Umbilical cord (tissue), 2 donors: ENCODE data around the gene EPHB6. TPM values are rescaled to one million over a fixed set of nuclear protein-coding genes. Genes with fewer than 3 reads are reported as not detected.
A peak's percentile ranks its signal among the peaks of the same experiment; 100 is the strongest.

Source experiments
- DNase-seq: peaks from one replicate; pipeline ENCODE4 v3.0.0-alpha.2; 2015; ENCODE audit warnings: low spot score
- total RNA-seq: library from RNA; depleted of rRNA; stranded (reverse); fragments of >200 nt; gene quantifications from one replicate; pipeline ENCODE4 v1.2.3, GENCODE V29; 2014; ENCODE audit warnings: low replicate concordance; ENCODE audit not compliant: insufficient read depth

The EPHB6 gene
- total RNA-seq, 1 donor from 2014 or later, result 4.3 TPM

DNA sequence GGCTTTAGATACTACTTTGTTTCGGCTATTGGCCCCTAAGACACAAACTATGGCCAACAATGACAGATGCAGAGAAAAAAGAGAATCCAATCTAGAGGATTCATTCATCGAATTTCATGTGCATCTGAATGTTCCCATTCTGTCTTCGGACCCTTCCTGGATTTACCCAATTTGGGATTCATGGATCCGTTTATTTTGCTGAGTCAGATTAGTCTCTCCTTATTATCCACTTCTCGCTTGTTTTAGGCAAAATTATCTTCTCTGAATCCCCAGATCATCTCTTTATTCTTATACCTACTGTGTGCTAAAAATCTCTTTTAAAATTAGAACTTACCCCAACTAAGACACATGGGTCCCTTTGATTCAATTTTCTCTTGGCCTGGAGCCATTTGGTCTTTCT is 24.2 kb downstream of the EPHB6 start:
- no peak for DNase-seq

DNA sequence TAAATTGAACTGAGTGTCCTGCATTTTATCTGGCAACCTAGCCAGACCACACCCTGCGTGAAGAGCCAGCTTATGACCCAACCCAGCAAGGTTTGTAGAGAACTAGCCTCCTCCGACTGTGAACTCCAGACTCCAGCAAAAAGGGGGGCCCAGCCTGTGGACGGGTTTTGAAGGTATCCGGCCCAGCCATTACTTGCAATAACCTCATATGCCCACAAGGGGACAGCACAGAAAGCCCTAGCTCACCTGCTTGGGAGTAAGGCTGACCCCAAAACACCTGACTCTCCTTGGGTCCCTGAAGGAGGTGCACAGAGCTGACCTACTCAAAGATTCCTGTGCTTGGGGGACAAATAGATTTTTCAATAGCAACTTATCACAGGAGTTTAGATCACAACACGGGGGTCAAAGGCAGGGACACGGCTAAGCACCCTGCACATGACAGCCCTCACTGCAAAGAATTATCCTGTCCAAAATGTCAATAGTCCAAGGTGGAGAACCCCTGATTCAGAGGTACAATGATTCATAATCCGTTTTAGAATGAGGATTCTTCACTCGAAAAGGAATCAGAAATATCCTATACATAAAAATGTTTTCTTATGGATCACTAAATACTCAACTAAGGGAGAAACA is 26.1 kb downstream of the EPHB6 start:
- DNase-seq, result no peak

DNA sequence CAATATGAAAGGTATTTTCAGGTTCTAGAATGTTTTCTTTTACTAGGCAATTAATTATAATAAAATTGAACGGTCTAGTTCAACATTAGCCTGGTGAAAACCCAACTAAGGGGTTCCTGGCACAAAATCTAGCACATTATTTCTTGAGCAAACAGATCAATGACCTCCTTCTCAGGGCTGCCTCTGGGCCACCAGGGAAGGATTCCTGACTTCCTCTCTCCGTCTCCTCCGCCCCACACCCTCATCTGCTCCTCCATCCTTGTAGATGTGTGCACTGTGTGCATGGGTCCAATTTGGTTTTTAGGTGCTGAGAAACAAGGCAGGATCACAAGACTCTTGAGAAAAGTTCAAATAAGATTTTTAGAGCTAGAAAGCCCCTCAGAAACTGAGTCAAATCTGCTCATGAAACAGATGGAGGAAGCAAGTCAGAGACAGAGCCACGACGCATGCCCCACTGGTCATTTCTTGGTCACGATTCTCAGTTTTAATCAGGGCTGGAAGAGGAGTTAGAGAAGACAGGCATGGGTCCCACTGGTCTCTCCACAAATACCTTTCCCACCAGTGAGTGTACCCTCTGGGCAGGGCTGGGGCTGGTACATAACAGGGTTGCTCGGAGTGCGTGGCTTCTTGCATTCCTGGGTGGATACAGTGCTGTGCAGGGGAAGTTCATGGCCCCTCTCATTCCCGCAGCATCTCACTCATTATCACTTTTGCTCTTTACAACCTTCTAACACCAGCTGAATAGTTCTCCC is 26.9 kb downstream of the EPHB6 start:
- no peak for DNase-seq

DNA sequence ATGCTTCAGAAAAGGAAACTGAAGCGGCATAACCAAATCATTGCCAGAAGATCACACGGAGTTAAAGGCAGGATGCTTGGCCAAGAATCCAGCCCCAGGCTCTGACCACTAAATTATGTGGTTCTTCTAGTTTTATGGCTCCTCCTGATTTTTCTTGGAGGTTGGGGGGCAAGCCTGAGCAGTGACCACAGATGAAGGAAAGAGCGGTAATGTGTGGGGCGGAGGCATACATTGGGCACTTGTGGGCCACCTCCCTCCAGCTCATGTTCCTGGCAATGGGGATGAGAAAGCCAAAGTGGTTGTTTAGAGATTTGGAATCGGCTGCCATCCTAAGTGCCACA is 27.4 kb downstream of the EPHB6 start:
- DNase-seq, result no peak

DNA sequence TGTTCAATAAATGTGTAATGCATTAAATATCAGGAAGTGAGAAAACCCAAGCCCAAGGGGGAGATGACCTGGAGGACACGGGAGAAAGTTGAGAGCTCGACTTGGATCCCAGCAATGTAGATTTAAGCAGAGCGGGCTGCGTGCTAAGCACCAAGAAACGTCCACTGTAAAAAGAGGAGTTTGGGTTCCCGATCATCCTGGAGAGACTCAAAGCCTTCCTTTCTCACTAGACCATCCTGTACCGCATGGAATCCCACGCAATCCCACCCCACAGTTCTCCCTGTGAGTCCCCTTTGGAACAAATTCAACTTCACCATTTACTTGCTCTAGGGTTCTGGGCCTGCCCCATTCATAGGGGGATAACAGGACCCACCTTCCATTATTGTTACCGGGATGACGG is 28.3 kb downstream of the EPHB6 start:
- no peak for DNase-seq

DNA sequence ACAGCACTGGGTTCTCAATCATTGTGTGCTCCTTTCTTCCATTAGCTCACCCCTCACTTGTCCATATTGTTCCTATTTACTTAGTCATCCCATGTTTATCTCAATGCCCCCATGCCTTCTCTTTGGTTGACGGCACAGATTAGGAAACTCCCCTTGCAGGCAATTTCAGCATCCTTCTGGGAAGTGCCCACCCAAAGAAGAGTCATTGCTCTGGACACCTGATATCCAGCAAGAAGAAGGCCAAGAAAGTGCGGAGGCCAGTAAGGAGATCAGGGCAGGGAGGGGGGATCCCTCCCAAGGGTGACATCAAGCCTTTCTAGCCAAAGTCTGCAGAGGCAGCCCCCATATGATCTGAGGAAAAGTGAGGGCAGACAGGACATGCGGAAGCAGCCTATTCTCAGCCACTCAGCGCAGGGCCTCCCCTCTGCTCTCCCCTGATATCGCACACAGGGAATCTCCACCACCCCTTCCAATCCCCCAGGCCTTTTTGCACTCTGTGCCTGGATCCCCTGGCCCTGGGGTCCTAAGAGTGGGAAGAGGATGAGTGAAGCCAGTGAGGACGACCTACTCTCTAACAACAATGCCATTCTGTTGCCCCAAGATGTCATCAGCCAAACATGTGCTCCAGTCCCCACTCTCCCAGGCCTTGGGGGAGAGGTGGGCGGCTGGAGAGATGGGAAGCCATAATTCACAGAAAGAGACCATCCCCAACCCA is 28.9 kb downstream of the EPHB6 start:
- DNase-seq, result no peak

DNA sequence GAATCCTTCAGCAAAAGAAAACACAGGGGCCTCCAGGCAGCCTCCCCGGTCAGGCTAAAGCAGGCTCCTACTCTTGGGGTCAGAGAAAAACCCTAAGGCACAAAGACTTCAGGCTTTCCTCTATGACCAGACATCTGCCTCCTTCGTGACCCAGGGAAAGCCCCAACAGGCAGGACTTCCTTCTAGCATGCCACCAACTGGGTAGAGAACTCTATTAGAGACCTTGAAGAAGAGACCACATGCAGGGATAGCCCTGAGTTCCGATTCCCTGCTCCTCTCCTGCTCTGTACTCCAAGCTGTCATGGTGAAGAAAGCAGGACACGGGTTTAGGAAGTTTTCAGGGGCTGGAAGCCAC is 29.4 kb downstream of the EPHB6 start:
- no peak for DNase-seq

DNA sequence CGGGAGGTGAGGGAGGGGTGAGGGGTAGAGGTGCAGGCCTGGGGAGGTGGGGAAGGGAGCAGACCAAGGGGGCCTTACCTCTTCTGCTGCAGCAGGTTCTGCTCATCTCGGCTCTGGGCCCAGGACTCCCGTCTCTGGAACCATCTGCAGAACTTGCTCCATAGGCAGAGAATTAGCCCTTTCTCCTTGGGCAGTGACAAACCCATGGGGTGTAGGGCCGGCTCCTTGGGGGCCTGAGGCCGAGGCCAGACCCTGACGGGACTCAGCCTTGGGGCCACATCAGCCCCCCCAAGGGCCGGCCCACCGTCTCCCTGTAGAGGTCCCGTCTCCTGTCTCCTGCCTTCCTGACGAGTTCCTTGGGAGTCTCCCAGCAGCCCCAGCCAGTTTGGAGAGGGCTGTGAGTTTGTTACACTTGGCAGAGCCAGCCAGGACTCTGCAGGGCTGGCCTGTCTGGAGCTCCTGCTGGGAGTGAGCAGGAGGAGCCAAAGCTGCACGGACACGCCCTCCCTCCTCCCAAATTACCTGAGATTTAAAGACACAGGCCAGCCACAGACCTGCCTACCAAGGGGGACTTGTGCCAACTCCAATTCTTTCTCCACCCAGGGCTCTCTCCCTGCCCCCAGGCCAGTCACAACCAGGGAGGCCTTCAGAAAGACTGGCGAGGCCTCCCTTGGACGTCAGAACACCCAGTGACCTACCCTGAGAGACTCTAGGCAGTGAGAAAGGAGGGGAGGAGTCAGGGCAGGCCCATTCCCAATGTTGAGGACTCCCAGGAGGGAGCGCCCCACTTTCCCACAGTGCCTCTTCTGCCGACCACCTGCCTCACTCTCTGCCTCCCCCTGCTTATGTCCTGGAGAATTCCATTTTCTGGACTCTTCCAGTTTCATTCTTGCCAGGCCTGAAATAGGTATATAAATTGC is 30.7 kb downstream of the EPHB6 start, which contains the start of gene TRPV6:
TRPV6 (minus strand) TSS at position 435 of the 920 bp plus-strand sequence.
- peak; percentile 14 for DNase-seq

DNA sequence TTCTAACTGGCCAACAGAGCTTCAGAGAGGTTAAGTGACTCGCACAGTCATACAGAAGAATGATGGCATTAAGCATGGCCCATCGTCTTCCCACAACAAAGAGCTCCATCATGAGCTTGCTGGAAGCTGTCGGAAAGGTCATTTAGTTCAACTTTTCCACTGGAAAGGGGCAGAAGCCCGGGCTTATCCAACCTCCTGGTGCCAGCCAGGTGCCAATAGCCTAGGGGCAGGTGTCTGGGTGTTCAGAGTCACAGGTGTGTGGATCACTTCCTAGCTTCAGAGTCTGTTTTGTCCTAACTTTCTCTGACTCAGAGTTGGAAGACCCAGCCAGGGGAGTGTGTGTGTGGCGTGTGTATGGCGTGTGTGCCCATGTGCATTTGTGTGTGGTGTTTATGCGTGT is 32.0 kb downstream of the EPHB6 start:
- DNase-seq, result no peak

DNA sequence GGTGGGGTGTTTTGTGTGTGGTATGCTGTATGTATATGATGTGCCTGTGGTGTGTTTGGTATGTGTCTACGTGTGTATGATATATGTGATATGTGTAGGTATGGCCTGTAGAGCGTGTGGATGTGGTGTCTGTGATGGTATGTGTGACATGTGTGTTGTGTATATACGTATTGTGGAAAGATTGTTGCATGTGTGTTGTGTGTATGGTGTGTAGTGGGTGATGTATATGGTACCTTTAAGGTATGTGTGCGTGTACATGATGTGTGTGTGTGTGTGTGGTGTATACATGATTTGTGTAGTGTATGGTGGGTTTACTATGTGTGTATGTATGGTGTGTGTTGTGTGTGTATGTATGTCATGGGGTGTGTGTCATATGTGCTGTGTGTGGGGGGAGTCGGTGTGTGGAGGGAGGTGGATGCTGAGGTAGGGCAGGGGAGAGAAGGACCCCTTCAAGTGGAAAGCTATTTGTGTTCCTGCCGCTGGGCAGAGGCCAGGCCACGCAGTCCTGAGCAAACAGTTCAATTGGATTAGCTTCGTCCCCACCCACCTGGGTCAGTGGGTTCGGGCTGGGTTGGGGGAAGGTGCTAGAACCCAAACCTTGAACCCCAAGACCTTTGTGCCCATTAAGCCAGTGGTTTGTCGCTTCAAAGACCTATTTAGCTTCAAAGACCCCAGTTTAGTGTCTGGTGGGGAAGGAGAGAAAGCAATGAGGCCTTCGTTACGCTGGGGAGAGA is 32.6 kb downstream of the EPHB6 start:
- no peak for DNase-seq

DNA sequence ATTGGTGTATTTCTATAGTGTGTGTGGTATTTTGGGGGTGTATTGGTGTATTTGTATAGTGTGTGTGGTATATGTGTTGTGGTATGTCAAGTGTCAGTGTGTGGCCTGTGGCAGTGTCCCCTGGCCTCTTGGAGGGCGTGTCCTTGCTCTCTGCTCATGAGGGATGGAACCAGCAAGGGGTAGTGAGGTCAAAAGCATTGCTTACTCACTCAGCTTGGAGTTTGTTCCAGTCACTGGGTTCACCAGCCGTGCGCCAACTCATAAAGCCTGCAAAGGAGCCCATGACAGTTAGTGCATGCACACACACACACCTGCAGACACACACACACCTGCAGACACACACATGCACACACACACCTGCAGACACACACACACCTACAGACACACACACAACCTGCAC is 34.9 kb downstream of the EPHB6 start:
- DNase-seq, result no peak

DNA sequence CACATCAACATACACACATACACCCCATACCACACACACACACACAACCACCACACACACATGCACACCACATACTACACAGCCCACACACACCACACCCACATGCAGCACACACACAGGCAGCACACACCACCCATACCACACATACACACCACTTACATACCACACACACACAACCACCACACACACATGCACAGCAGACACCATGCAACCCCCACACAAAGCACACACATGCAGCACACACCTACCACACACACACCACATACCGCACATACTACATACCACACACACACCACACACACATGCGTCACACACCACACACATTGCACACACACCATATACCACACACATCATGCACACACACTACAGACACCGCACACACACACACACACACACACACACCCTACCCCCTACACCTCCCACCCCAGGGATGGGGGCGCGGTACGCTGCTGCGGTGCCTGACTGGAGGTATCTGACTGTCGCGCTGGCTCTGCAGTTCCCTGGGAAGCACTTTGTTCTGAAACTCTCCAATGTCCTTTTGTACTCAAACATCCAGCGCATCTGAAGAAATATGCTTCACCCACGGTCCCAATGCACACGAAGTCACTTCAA is 36.1 kb downstream of the EPHB6 start:
- DNase-seq, result no peak

DNA sequence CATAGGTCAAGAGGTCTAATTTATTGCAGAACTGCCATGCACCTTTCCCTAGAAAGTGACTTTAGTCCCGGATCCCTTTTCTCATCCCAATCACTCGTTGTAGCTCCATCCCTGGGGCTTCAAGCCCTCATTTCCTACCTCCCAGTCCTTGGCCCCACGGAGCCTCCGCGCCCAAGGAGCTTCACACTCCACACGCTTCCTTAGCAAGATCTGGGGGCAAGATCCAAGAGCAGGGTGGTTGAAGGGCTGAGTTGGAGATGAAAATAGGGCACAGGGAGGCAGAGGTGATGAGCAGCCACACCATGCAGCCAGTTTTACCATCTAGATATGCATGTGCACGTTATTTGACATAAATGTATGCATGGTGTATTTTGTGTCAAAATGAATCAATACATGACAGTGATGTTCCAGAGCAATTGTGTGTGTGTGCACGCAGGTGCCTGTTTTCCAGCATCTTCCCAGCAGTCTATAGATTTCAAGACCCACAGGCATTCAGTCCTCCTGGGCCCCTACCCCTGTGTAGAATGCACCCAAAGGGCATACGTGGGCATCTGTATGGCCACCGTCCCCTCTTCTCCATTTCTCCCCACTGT is 36.7 kb downstream of the EPHB6 start:
- DNase-seq, result no peak

DNA sequence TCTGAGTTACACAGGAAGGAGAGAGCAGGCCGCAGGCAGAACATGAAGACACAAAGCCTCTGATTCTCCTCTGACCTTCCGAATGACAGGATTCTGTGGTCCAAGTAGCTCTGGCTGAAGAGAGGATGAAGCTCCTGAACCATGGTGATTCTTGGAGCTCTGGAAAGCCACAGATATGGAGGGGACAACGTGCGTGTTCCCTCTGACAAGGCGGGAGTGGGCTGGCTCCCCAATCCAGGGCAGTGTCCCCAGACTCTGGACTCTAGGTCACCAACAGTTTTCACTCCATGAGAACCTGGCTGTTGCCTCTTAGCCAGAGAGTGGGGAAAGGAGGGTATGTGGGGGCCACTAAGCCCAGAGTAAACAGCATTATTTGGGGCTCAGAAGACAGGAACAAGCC is 38.1 kb downstream of the EPHB6 start:
- no peak for DNase-seq

DNA sequence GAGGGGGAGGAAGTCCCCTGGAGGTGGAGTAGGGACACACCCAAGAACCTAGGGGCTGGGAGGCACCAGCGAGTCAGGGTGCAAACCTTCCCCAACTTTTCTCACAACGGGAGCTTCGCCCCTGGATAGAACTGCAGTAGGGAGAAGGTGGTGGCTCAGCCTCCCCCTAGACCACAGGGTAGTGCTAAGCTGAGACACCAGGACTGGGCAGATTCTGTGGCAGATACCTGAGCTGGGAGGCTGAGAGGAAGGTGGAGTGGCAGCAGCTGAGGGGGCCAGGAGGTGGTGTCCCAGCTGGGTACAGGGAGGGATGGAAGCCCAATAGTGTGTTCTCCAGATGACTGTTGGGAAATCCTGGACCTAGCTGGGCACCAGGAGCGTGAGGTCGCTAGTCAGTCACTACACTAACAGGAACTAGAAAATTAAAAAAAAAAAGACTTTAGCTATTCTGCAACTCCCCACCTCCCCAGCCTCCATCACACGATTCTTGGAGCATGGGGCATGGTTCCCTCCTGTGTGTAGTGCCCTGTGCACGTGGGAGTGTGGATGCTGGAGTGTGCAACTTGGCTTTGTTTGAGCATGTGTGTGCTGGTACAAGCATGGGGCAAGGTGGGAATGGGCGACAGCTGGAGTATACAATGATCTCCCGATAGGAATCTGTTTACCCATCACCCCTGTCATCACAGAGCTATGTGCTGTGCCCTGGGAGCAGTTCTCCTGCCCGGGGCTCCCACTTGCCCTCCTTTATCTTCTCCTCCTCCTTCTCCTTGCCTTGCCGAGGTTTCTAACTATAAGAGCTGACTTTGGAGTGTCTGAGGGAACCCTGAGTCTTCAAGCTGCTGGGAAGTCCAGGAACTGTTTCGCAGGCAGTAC is 39.5 kb downstream of the EPHB6 start:
- DNase-seq, result no peak

DNA sequence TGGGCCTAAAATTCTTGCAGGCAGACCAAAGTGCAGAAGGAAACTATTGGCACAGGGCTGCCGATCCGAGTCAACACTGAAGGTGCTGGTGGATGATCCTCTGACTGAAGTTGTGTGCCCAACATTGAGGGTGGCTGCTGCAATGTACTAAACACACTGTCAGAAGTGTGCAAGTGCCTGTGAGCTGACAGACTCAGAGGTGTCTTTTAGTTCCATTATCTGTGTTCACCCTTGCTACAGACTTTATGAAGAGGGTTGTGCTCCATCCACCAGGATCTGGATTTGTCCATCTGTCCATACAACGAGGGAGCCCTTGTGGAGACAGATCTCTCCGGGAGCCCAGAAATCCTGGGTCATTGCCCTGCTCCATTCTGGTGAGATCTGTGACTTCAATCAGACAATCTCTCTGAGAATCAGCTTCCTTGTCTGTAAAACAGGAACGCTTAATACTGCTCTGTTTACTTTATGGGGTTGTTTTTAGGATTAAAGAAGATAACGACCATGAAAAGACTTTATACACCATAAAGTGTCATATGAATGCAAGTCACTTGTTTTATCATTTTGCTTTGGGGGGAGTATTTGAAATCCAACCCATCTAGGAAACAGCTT is 40.2 kb downstream of the EPHB6 start:
- no peak for DNase-seq

DNA sequence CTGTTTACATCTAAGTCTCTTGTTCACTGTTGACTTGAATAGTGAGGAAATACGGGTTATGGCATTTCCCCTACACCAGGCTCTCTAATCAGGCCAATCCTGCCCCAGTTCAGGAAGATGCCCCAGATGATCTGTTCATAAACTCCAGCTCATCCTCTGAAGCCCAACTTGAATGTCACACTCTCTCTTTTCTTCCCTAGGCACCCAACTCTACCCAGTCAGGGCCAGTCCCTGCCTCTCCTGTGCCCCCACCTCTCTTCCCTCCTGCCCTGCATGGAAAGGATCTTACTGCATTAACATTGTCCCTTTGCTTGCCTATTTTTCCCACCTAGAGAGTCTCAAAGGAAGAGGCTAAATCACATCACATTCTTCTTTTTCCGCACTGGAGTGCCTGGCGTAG is 41.3 kb downstream of the EPHB6 start:
- DNase-seq, result no peak

DNA sequence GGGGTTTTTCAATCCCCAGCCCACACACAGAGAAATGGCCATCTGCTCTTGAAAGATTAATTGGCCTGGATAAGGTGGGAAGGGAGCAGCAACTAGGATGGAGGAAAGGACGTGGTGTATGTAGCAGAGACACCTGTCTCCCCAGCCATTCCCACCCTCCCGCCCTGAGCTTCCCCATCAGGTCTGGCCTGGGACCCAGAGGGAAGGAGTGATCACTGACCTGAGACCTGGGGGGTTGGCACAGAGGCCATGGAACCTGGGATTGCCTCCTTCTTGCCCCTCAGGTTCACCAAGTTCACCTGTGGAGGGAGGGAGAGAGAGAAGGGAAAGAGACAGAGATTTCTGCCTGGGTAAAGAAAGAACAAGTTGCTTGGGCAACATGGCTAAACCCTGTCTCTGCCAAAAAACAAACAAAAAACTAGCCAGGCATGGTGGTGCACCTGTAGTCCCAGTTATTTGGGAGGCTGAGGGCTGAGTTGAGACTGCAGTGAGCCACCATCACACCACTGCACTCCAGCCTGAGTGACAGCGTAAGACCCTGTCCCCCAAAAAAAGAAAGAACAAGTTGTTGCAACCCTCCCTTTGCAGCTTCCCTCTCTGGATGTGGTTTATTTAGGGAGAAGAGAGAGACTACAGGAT is 42.0 kb downstream of the EPHB6 start:
- no peak for DNase-seq
